ENCODE data around the gene FILIP1.

FILIP1 gene

GRCh38 chr6:75351570-75351969 is 142.0 kb downstream of the FILIP1 start:
- no peak for DNase-seq (ENCODE audit: low read depth)

GRCh38 chr6:75350808-75351207 is 142.8 kb downstream of the FILIP1 start:
- TF ChIP-seq CTCF (conservative IDR thresholded peaks at IDR 0.05; ENCODE audit: low read depth, low read length) = no peak
- no peak for DNase-seq (ENCODE audit: low read depth)
- H3K4me3 ChIP-seq (ENCODE audit: low read depth, low read length) = no peak overlapping the region

More at GRCh38 chr6:75351570-75351969, 142.0 kb downstream of the FILIP1 start:
- no peak overlapping the region for H3K4me3 ChIP-seq (ENCODE audit: low read depth, low read length)
- TF ChIP-seq CTCF (conservative IDR thresholded peaks at IDR 0.05; ENCODE audit: low read depth, low read length) = no peak

GRCh38 chr6:75350156-75350555 is 143.4 kb downstream of the FILIP1 start:
- no peak for DNase-seq (ENCODE audit: low read depth)

GRCh38 chr6:75349262-75349984 is 144.2 kb downstream of the FILIP1 start:
- peak; percentile 45 for TF ChIP-seq CTCF (conservative IDR thresholded peaks at IDR 0.05; ENCODE audit: low read depth, low read length)
- peak overlapping the region; percentile 51 for H3K4me3 ChIP-seq (ENCODE audit: low read depth, low read length)
- DNase-seq (ENCODE audit: low read depth) = peak; percentile 36

More at GRCh38 chr6:75350156-75350555, 143.4 kb downstream of the FILIP1 start:
- TF ChIP-seq CTCF (conservative IDR thresholded peaks at IDR 0.05; ENCODE audit: low read depth, low read length) = no peak
- H3K4me3 ChIP-seq (ENCODE audit: low read depth, low read length) = no peak overlapping the region

GRCh38 chr6:75348882-75349261 is 144.7 kb downstream of the FILIP1 start:
- no peak for TF ChIP-seq CTCF (conservative IDR thresholded peaks at IDR 0.05; ENCODE audit: low read depth, low read length)
- DNase-seq (ENCODE audit: low read depth) = no peak
- H3K4me3 ChIP-seq (ENCODE audit: low read depth, low read length) = no peak overlapping the region

GRCh38 chr6:75347898-75348610 is 145.5 kb downstream of the FILIP1 start:
- TF ChIP-seq CTCF (conservative IDR thresholded peaks at IDR 0.05; ENCODE audit: low read depth, low read length) = no peak
- DNase-seq (ENCODE audit: low read depth) = no peak
- no peak overlapping the region for H3K4me3 ChIP-seq (ENCODE audit: low read depth, low read length)
